HL-60 (cell line): ENCODE results near the gene FAM89A.

Source experiments
- GABPA ChIP-seq: IDR thresholded peaks from 2 replicates; pipeline ENCODE4 v1.6.1; 2012; ENCODE audit warnings: low read depth
- POLR2AphosphoS5 ChIP-seq: IDR thresholded peaks from 2 replicates; pipeline ENCODE4 v1.6.1; 2012; ENCODE audit warnings: low read depth

- TF ChIP-seq POLR2AphosphoS5 (no peak), GABPA (no peak)
Measured at GRCh38 chr1:231020139-231020601, 19.9 kb downstream of the FAM89A start.
